Uterus (tissue), 4 donors: Measurements from ENCODE around the gene AOC2. TPM values are rescaled to one million over a fixed set of nuclear protein-coding genes. Genes with fewer than 3 reads are reported as not detected.
"Not testable (repeated sequence)": the region's sequence is repeated elsewhere in the genome, so short reads cannot be mapped to it uniquely, and the experiment has no call there.

Experiments used
- DNase-seq, 2 donors: peaks; one replicate each; pipeline ENCODE4 v3.0.0-alpha.2; 2019 to 2020
- H3K27ac ChIP-seq, 2 donors: fragments of 200-600 bp; sonication (generic); 1 replicate in 1 of 2; 2 replicates in 1 of 2; pipeline ENCODE4 v1.5.1; 2016 to 2018
- H3K27me3 ChIP-seq, 2 donors: fragments of 200-600 bp; sonication (generic); one replicate each; pipeline ENCODE4 v1.5.1; 2018 to 2019; ENCODE audit warnings: control low read depth in 1 of 2
- H3K36me3 ChIP-seq, 2 donors: fragments of 200-600 bp; sonication (generic); one replicate each; pipeline ENCODE4 v1.5.1; 2019; ENCODE audit warnings: control low read depth in 1 of 2
- H3K4me1 ChIP-seq, 2 donors: fragments of 200-600 bp; sonication (generic); one replicate each; pipeline ENCODE4 v1.5.1; 2018 to 2019; ENCODE audit warnings: control low read depth in 1 of 2
- H3K4me3 ChIP-seq, 2 donors: fragments of 200-600 bp; sonication (generic); 1 replicate in 1 of 2; 2 replicates in 1 of 2; pipeline ENCODE4 v1.5.1; 2018 to 2019; ENCODE audit warnings: mild to moderate bottlenecking in 1 of 2
- H3K9me3 ChIP-seq, 2 donors: fragments of 200-600 bp; sonication (generic); one replicate each; pipeline ENCODE4 v1.5.1; 2019; ENCODE audit warnings: control low read depth in 1 of 2
- POLR2A ChIP-seq, 2 donors: fragments of 450-650 bp; IDR thresholded peaks; one replicate each; pipeline ENCODE4 v1.6.1; 2016; ENCODE audit warnings: antibody characterized with exemption in 2 of 2, mild to moderate bottlenecking in 1 of 2, moderate library complexity in 1 of 2
- intact Hi-C: fragments of 100-400 bp; cut with DNase I; formaldehyde crosslinking; loops from one replicate; pipeline ENCODE4 v1.15.1; 2023; ENCODE audit warnings: low total_unique reads
- total RNA-seq, 4 donors: library from RNA; depleted of rRNA in 3 of 4; stranded (reverse); fragments of >200 nt in 3 of 4; gene quantifications; one replicate each; pipeline versions ENCODE4 v1.1.0 to v1.2.4, GENCODE V29; 2014 to 2023
- TF ChIP-seq, protein P1 (sequence below), 4 experiments: fragments of 200-600 bp in 2 of 4; fragments of 450-650 bp in 2 of 4; sonication (generic) in 2 of 4; IDR thresholded peaks; one replicate each; pipeline ENCODE4 v1.5.1; 2016 to 2019; ENCODE audit warnings: antibody characterized with exemption in 4 of 4, mild to moderate bottlenecking in 2 of 4, moderate library complexity in 1 of 4
- donor health status: DM: yes; HTN: yes; CAD: no.

AOC2 gene
- total RNA-seq, 4 donors from 2014 or later: 1.3 to 5.3 (median 3.0) TPM; not detected in 1

DNA sequence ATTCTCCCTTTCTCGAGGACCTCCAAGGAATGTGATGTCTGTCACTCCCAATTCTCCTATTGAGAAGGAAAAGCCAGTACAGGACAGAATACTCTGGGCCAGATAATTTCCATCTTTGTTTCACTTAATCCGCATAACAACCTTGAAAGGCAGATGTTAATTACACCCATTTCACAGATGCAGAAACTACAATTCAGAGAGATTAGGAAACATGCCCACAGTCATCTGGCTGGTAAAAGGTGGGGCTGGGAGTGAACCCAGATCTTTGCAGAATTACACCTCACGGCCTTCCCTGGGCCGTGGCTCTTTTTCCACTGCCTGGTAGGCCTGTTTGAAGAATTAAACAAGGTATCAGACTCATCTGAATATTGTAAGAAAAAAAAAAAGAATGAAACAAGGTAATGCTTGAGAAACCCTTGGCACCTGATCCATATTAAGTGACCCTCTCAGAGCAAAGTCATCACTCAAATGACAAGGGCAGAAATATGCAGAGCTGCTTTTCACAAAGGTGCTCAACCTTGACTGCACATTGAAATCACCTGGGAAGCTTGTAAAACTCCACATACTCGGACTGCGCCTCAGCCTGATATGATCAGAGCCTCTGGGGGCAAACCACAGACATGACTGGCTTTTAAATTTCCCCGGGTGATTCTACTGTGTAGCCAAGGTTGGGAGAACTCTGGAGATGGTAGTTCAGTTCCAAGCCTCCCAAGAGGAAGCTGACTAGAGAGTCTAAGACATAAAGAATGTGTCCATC lies 39.6 kb downstream of the AOC2 start:
- H3K9me3 ChIP-seq: no peaks in the 10 kb centered on the region
- intact Hi-C loops: no loop called here
- H3K27ac ChIP-seq: no peak overlapping the region
- H3K4me1 ChIP-seq: no peaks in the 10 kb centered on the region
- H3K4me3 ChIP-seq: no peak overlapping the region
- TF ChIP-seq, protein P1, sequence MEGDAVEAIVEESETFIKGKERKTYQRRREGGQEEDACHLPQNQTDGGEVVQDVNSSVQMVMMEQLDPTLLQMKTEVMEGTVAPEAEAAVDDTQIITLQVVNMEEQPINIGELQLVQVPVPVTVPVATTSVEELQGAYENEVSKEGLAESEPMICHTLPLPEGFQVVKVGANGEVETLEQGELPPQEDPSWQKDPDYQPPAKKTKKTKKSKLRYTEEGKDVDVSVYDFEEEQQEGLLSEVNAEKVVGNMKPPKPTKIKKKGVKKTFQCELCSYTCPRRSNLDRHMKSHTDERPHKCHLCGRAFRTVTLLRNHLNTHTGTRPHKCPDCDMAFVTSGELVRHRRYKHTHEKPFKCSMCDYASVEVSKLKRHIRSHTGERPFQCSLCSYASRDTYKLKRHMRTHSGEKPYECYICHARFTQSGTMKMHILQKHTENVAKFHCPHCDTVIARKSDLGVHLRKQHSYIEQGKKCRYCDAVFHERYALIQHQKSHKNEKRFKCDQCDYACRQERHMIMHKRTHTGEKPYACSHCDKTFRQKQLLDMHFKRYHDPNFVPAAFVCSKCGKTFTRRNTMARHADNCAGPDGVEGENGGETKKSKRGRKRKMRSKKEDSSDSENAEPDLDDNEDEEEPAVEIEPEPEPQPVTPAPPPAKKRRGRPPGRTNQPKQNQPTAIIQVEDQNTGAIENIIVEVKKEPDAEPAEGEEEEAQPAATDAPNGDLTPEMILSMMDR (IDR thresholded peaks at IDR 0.05): no peak
- no peak for TF ChIP-seq POLR2A (IDR thresholded peaks at IDR 0.05)
- no peaks in the 10 kb centered on the region for H3K27me3 ChIP-seq
- no peak for DNase-seq
- H3K36me3 ChIP-seq: no peaks in the 10 kb centered on the region

- H3K27ac ChIP-seq, intact Hi-C loops, DNase-seq, H3K36me3 ChIP-seq, H3K27me3 ChIP-seq, H3K9me3 ChIP-seq, H3K4me3 ChIP-seq, H3K4me1 ChIP-seq: not testable (repeated sequence)
Observed at GRCh38 chr17:42885806-42886205, 41.4 kb downstream of the AOC2 start.

DNA sequence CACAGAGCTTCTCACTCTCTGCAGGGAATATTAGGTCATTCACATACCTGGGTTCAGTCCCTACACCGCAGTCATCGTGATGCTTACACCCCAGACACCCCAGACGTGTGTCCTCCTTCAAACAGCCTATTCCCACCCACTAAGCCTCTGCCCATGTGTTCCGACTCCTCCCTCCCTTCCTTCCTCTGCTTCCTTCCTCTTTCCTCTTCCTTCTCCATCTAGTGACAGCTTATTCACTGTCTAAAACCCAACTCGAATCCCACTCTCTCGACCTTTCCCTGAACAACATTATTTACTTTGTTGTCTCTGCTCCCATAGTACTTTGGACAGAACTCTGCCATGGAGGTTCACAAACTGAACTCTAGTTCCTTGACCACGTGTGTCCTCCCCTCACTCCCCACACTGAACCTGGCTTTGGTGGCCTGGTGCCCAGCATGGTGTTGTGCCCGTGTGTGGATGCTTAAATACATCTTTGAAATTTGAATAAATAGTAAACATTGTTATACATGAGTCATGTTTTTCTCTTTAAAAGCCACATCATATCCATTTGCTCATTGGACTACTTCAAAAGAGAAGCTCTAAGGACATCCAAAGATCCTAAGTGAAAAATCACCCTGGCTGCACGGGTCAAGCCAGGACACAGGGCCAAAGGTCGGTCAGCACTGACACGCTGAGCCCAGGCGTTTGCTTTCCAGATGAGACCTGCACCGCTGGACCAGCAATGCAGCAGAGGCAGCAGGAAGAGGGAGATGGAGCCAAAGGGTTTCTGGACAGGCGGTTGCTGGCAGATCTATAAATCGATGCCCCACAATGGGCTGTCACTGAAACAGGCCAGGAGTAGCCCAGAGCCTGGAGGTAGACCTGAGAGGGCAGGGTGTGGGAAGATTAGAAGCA lies 42.1 kb downstream of the AOC2 start:
- no peak for TF ChIP-seq POLR2A (IDR thresholded peaks at IDR 0.05)
- TF ChIP-seq, protein P1 (IDR thresholded peaks at IDR 0.05): no peak
- intact Hi-C loops: no loop called here
- Histone ChIP-seq H3K27me3 (no peaks in the 10 kb centered on the region), H3K27ac (no peak overlapping the region), H3K36me3 (no peaks in the 10 kb centered on the region), H3K4me1 (peaks cover 0 to under 1% of the 10 kb centered on the region in 2 donors), H3K9me3 (no peaks in the 10 kb centered on the region), H3K4me3 (no peak overlapping the region)
- DNase-seq: no peak

GRCh38 chr17:42889809-42890208 lies 45.4 kb downstream of the AOC2 start:
- Histone ChIP-seq H3K27ac (no peak overlapping the region), H3K36me3 (no peaks in the 10 kb centered on the region), H3K27me3 (no peaks in the 10 kb centered on the region), H3K9me3 (no peaks in the 10 kb centered on the region), H3K4me1 (peaks cover 0 to 5% of the 10 kb centered on the region in 2 donors), H3K4me3 (no peak overlapping the region)
- no peak for DNase-seq
- TF ChIP-seq, protein P1 (IDR thresholded peaks at IDR 0.05): no peak
- no peak for TF ChIP-seq POLR2A (IDR thresholded peaks at IDR 0.05)
- intact Hi-C loops: no loop called here

DNA sequence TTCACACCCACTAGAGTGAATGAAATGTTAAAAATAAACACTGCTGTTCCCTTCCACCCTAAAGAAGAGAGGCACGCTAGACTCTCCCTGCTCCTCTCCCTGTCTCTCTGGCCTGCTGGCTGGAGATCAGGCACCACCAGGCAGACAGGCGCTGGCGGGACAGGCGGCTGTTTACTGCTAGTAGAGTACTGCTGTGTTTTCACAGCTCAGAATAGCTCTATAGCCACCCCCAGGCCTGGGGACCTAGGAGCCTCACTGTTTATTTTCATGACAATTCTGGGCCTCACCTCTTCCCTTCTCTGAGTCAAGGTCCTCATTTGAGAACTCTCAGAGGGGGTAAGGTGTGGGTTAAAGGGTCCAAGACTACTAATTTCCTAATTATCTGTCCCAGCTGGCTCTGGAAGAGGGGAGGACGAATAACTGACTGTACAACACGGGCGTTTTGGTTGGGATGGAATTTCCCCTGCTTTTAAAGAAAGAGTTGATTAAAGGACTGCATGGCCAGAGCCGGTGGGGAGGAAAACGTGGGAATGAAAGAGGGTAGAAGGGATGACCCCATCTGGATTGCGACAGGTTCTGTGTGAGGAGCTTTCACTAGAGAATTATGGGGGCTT lies 47.3 kb downstream of the AOC2 start:
- intact Hi-C loops: no loop called here
- H3K27ac ChIP-seq: peak overlapping the region; percentile 76 to 89
- DNase-seq: peak; percentile 44 to 46

More for the DNA sequence above, 47.3 kb downstream of the AOC2 start:
- Histone ChIP-seq H3K27me3 (no peaks in the 10 kb centered on the region), H3K4me3 (no peak overlapping the region), H3K36me3 (no peaks in the 10 kb centered on the region), H3K4me1 (peaks cover 0 to 5% of the 10 kb centered on the region in 2 donors), H3K9me3 (no peaks in the 10 kb centered on the region)
- TF ChIP-seq, protein P1 (IDR thresholded peaks at IDR 0.05): no peak
- no peak for TF ChIP-seq POLR2A (IDR thresholded peaks at IDR 0.05)
